GM21526 (cell line): Measurements from ENCODE around the gene PARP1.
"Not testable (repeated sequence)": the region's sequence is repeated elsewhere in the genome, so short reads cannot be mapped to it uniquely, and the experiment has no call there.

Experiments
- ATAC-seq: cut with Tn5 transposase; IDR thresholded peaks from one replicate; pipeline ENCODE4 v1.9.1; 2021; ENCODE audit warnings: moderate library complexity; ENCODE audit not compliant: unreplicated experiment, low FRiP score

The PARP1 gene

GRCh38 chr1:226407497-226408284, at the start of gene PARP1:
Gene PARP1, minus strand, starts transcription at chr1:226408093. Its CDS starts 164 bp downstream, at chr1:226407929.
- ATAC-seq: peak; percentile 71

- ATAC-seq: no peak
These were observed 49.4 kb upstream of the PARP1 start for GRCh38 chr1:226457307-226457712.

- no peak for ATAC-seq
These were observed 48.0 kb upstream of the PARP1 start for GRCh38 chr1:226455843-226456242.

GRCh38 chr1:226454349-226454748, 46.5 kb upstream of the PARP1 start:
- no peak for ATAC-seq

- ATAC-seq: no peak
These were observed 45.3 kb upstream of the PARP1 start for GRCh38 chr1:226453015-226453704.

GRCh38 chr1:226450688-226451087, 42.8 kb upstream of the PARP1 start:
- ATAC-seq: no peak

GRCh38 chr1:226449823-226450222, 41.9 kb upstream of the PARP1 start:
- ATAC-seq: no peak

- no peak for ATAC-seq
These were observed 40.2 kb upstream of the PARP1 start for GRCh38 chr1:226447932-226448665.

GRCh38 chr1:226446094-226446493, 38.2 kb upstream of the PARP1 start:
- no peak for ATAC-seq

- ATAC-seq: peak; percentile 100
These were observed 37.0 kb upstream of the PARP1 start for GRCh38 chr1:226444901-226445300.

GRCh38 chr1:226443439-226443838, 35.5 kb upstream of the PARP1 start:
- no peak for ATAC-seq

- no peak for ATAC-seq
These were observed 35.1 kb upstream of the PARP1 start for GRCh38 chr1:226443033-226443432.

- ATAC-seq: no peak
These were observed 33.7 kb upstream of the PARP1 start for GRCh38 chr1:226441629-226442028.

- ATAC-seq: no peak
These were observed 32.6 kb upstream of the PARP1 start for GRCh38 chr1:226440512-226440911.

GRCh38 chr1:226438007-226438406, 30.1 kb upstream of the PARP1 start:
- ATAC-seq: no peak

- no peak for ATAC-seq
These were observed 29.1 kb upstream of the PARP1 start for GRCh38 chr1:226436855-226437491.

- ATAC-seq: no peak
These were observed 28.6 kb upstream of the PARP1 start for GRCh38 chr1:226436472-226436854.

- no peak for ATAC-seq
These were observed 25.4 kb upstream of the PARP1 start for GRCh38 chr1:226433341-226433720.

- no peak for ATAC-seq
These were observed 24.9 kb upstream of the PARP1 start for GRCh38 chr1:226432586-226433340.

GRCh38 chr1:226431898-226432297, 24.0 kb upstream of the PARP1 start:
- ATAC-seq: not testable (repeated sequence)
